WTC11 (cell line): ENCODE measurements around the gene CYP19A1. TPM values are rescaled to one million over a fixed set of nuclear protein-coding genes. Genes with fewer than 3 reads are reported as not detected.

ENCODE experiments used
- ATAC-seq: fragments of 200-7000 bp; cut with Tn5 transposase; 2 replicates; pipeline ENCODE4 v1.10.0; 2021; ENCODE audit warnings: mild to moderate bottlenecking, moderate library complexity
- CTCF ChIA-PET: fragments of 300-600 bp; sonication (Branson Sonifier 250); formaldehyde crosslinking; loops from one replicate; lab custom pipeline; 2021; ENCODE audit warnings: antibody characterized with exemption; lab: Charles Lee
- POLR2A ChIA-PET: fragments of 350-600 bp; sonication (Branson Sonifier 250); formaldehyde crosslinking; loops from one replicate; lab custom pipeline; 2021; ENCODE audit warnings: antibody characterized with exemption; lab: Charles Lee
- DNase-seq: peaks from one replicate; pipeline ENCODE4 v3.0.0; 2021; ENCODE audit warnings: low spot score
- H3K27ac Mint-ChIP-seq: 2 replicates; pipeline ENCODE4 v1.8.0; 2021; ENCODE audit warnings: mixed read lengths
- H3K27me3 Mint-ChIP-seq: 2 replicates; pipeline ENCODE4 v1.8.0; 2021; ENCODE audit warnings: low read depth, mild to moderate bottlenecking, moderate library complexity, mixed read lengths
- H3K36me3 Mint-ChIP-seq: 2 replicates; pipeline ENCODE4 v1.8.0; 2021; ENCODE audit warnings: mixed read lengths
- H3K4me1 Mint-ChIP-seq: 2 replicates; pipeline ENCODE4 v1.8.0; 2022; ENCODE audit warnings: mixed read lengths
- H3K4me3 Mint-ChIP-seq: 2 replicates; pipeline ENCODE4 v1.8.0; 2021; ENCODE audit warnings: mild to moderate bottlenecking, moderate library complexity, mixed read lengths
- H3K9me3 Mint-ChIP-seq: 2 replicates; pipeline ENCODE4 v1.8.0; 2021; ENCODE audit warnings: mixed read lengths
- FOXJ3 ChIP-seq: sonication (generic); formaldehyde crosslinking; IDR thresholded peaks from 2 replicates; pipeline ENCODE4 v1.9.0; 2021; ENCODE audit warnings: missing genetic modification reagents, mild to moderate bottlenecking, borderline replicate concordance
- FOXK1 ChIP-seq: sonication (generic); formaldehyde crosslinking; IDR thresholded peaks from 2 replicates; pipeline ENCODE4 v1.8.0; 2022; ENCODE audit warnings: mild to moderate bottlenecking, moderate library complexity, missing genetic modification reagents
- GTF2I ChIP-seq: fragments of 250-450 bp; sonication (Bioruptor Pico); conservative IDR thresholded peaks from 2 replicates; pipeline ENCODE4 v1.4.0; 2021; ENCODE audit warnings: mild to moderate bottlenecking
- MXD4 ChIP-seq: fragments of 250-450 bp; sonication (Bioruptor Pico); IDR thresholded peaks from 2 replicates; pipeline ENCODE4 v1.8.0; 2021; ENCODE audit warnings: mild to moderate bottlenecking, moderate library complexity, borderline replicate concordance
- MYBL2 ChIP-seq: sonication (generic); formaldehyde crosslinking; IDR thresholded peaks from 2 replicates; pipeline ENCODE4 v1.8.1; 2023; ENCODE audit warnings: mild to moderate bottlenecking, moderate library complexity, missing genetic modification reagents
- NR3C1 ChIP-seq: sonication (generic); formaldehyde crosslinking; conservative IDR thresholded peaks from 2 replicates; pipeline ENCODE4 v1.8.1; 2023; ENCODE audit warnings: low read depth, mild to moderate bottlenecking, missing genetic modification reagents
- SMAD3 ChIP-seq: sonication (generic); formaldehyde crosslinking; IDR thresholded peaks from 2 replicates; pipeline ENCODE4 v1.8.0; 2022; ENCODE audit warnings: missing genetic modification reagents, mild to moderate bottlenecking, borderline replicate concordance
- ZNF121 ChIP-seq: sonication (generic); formaldehyde crosslinking; IDR thresholded peaks from 2 replicates; pipeline ENCODE4 v1.8.0; 2023; ENCODE audit warnings: missing genetic modification reagents
- total RNA-seq: library from RNA; stranded (reverse); gene quantifications from 3 replicates; pipeline ENCODE4 v1.2.3, GENCODE V29; 2021
- TF ChIP-seq, protein P1 (sequence below): sonication (generic); formaldehyde crosslinking; IDR thresholded peaks from 2 replicates; pipeline ENCODE4 v1.8.0; 2022; ENCODE audit warnings: mild to moderate bottlenecking, missing genetic modification reagents
- TF ChIP-seq, protein P2 (sequence below): fragments of 250-450 bp; sonication (Bioruptor Pico); IDR thresholded peaks from 2 replicates; pipeline ENCODE4 v1.9.0; 2021; ENCODE audit warnings: mild to moderate bottlenecking
- TF ChIP-seq, protein P3 (sequence below): sonication (generic); formaldehyde crosslinking; IDR thresholded peaks from 2 replicates; pipeline ENCODE4 v1.8.0; 2022; ENCODE audit warnings: missing genetic modification reagents
- TF ChIP-seq, protein P4 (sequence below): fragments of 250-450 bp; sonication (Bioruptor Pico); conservative IDR thresholded peaks from 2 replicates; pipeline ENCODE4 v1.9.0; 2021; ENCODE audit warnings: mild to moderate bottlenecking
- TF ChIP-seq, protein P5 (sequence below): sonication (generic); formaldehyde crosslinking; conservative IDR thresholded peaks from 2 replicates; pipeline ENCODE4 v1.8.1; 2023; ENCODE audit warnings: mild to moderate bottlenecking, low read depth, missing genetic modification reagents, moderate library complexity
- TF ChIP-seq, protein P6 (sequence below): sonication (generic); formaldehyde crosslinking; IDR thresholded peaks from 2 replicates; pipeline ENCODE4 v1.8.1; 2023; ENCODE audit warnings: mild to moderate bottlenecking, missing genetic modification reagents, moderate library complexity
- TF ChIP-seq, protein P7 (sequence below): sonication (generic); formaldehyde crosslinking; IDR thresholded peaks from 2 replicates; pipeline ENCODE4 v1.8.1; 2023; ENCODE audit warnings: mild to moderate bottlenecking, missing genetic modification reagents, borderline replicate concordance

The CYP19A1 gene
- total RNA-seq, 1 experiment from 2014 or later = not detected

DNA sequence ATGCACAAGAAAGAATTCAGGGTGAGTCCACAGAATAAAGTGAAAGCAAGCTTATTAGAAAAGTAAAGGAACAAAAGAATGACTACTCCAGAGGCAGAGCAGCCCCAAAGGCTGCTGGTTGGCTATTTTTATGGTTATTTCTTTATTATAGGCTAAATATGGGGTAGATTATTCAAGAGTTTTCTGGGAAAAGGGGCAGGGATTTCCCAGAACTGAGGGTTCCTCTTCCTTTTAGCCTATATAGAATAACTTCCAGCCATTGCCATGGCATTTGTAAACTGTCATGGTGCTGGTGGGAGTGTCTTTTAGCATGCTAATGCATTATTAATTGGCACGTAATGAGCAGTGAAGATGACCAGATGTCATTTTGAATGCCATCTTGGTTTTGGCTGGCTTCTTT, 16.7 kb upstream of the CYP19A1 start:
- no peaks in the 10 kb centered on the region for H3K36me3 Mint-ChIP-seq

DNA sequence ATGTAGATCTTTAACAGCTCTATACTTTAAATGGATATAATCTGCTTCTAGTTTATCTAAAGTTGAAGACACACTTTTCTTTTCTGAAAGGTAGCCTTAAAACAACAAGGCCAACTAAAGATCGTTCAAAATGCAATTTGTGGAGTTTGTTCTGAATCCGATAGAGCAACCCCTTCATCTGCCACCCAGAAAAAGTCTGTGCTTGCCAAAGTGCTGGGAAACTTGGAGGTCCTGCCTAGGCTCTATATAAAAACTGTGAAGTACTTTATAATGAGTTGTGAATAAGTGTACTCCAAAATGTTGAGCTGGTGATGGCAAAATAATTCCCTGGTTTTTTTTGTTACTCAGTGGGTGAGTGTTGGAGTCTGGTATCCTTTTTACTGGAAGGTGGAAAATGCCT, 15.6 kb upstream of the CYP19A1 start:
- ATAC-seq (no peak), DNase-seq (no peak)
- peaks cover 4% of the 10 kb centered on the region; the same call in 1 of the 2 replicates for H3K4me1 Mint-ChIP-seq
- H3K27ac Mint-ChIP-seq = no peak overlapping the region
- POLR2A ChIA-PET = no interaction called here
- H3K4me3 Mint-ChIP-seq = no peak overlapping the region
- no peaks in the 10 kb centered on the region for H3K9me3 Mint-ChIP-seq
- H3K27me3 Mint-ChIP-seq = no peaks in the 10 kb centered on the region; the same call in 1 of the 2 replicates
- CTCF ChIA-PET = interaction anchor here (1.8 kb wide), 1 partner anchor 72 kb away, joined by 5 read pairs; no protein-coding TSS in a partner anchor
- H3K36me3 Mint-ChIP-seq = no peaks in the 10 kb centered on the region
- no peak for TF ChIP-seq SMAD3
- TF ChIP-seq, protein P1, sequence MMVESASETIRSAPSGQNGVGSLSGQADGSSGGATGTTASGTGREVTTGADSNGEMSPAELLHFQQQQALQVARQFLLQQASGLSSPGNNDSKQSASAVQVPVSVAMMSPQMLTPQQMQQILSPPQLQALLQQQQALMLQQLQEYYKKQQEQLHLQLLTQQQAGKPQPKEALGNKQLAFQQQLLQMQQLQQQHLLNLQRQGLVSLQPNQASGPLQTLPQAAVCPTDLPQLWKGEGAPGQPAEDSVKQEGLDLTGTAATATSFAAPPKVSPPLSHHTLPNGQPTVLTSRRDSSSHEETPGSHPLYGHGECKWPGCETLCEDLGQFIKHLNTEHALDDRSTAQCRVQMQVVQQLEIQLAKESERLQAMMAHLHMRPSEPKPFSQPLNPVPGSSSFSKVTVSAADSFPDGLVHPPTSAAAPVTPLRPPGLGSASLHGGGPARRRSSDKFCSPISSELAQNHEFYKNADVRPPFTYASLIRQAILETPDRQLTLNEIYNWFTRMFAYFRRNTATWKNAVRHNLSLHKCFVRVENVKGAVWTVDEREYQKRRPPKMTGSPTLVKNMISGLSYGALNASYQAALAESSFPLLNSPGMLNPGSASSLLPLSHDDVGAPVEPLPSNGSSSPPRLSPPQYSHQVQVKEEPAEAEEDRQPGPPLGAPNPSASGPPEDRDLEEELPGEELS (CRISPR knock-in tag) = no peak
- TF ChIP-seq, protein P2, sequence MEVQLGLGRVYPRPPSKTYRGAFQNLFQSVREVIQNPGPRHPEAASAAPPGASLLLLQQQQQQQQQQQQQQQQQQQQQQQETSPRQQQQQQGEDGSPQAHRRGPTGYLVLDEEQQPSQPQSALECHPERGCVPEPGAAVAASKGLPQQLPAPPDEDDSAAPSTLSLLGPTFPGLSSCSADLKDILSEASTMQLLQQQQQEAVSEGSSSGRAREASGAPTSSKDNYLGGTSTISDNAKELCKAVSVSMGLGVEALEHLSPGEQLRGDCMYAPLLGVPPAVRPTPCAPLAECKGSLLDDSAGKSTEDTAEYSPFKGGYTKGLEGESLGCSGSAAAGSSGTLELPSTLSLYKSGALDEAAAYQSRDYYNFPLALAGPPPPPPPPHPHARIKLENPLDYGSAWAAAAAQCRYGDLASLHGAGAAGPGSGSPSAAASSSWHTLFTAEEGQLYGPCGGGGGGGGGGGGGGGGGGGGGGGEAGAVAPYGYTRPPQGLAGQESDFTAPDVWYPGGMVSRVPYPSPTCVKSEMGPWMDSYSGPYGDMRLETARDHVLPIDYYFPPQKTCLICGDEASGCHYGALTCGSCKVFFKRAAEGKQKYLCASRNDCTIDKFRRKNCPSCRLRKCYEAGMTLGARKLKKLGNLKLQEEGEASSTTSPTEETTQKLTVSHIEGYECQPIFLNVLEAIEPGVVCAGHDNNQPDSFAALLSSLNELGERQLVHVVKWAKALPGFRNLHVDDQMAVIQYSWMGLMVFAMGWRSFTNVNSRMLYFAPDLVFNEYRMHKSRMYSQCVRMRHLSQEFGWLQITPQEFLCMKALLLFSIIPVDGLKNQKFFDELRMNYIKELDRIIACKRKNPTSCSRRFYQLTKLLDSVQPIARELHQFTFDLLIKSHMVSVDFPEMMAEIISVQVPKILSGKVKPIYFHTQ = no peak
- TF ChIP-seq MYBL2 (CRISPR knock-in tag) = no peak
- TF ChIP-seq, protein P3, sequence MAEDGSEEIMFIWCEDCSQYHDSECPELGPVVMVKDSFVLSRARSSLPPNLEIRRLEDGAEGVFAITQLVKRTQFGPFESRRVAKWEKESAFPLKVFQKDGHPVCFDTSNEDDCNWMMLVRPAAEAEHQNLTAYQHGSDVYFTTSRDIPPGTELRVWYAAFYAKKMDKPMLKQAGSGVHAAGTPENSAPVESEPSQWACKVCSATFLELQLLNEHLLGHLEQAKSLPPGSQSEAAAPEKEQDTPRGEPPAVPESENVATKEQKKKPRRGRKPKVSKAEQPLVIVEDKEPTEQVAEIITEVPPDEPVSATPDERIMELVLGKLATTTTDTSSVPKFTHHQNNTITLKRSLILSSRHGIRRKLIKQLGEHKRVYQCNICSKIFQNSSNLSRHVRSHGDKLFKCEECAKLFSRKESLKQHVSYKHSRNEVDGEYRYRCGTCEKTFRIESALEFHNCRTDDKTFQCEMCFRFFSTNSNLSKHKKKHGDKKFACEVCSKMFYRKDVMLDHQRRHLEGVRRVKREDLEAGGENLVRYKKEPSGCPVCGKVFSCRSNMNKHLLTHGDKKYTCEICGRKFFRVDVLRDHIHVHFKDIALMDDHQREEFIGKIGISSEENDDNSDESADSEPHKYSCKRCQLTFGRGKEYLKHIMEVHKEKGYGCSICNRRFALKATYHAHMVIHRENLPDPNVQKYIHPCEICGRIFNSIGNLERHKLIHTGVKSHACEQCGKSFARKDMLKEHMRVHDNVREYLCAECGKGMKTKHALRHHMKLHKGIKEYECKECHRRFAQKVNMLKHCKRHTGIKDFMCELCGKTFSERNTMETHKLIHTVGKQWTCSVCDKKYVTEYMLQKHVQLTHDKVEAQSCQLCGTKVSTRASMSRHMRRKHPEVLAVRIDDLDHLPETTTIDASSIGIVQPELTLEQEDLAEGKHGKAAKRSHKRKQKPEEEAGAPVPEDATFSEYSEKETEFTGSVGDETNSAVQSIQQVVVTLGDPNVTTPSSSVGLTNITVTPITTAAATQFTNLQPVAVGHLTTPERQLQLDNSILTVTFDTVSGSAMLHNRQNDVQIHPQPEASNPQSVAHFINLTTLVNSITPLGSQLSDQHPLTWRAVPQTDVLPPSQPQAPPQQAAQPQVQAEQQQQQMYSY (CRISPR knock-in tag) = no peak
- no peak for TF ChIP-seq ZNF121
- TF ChIP-seq, protein P4, sequence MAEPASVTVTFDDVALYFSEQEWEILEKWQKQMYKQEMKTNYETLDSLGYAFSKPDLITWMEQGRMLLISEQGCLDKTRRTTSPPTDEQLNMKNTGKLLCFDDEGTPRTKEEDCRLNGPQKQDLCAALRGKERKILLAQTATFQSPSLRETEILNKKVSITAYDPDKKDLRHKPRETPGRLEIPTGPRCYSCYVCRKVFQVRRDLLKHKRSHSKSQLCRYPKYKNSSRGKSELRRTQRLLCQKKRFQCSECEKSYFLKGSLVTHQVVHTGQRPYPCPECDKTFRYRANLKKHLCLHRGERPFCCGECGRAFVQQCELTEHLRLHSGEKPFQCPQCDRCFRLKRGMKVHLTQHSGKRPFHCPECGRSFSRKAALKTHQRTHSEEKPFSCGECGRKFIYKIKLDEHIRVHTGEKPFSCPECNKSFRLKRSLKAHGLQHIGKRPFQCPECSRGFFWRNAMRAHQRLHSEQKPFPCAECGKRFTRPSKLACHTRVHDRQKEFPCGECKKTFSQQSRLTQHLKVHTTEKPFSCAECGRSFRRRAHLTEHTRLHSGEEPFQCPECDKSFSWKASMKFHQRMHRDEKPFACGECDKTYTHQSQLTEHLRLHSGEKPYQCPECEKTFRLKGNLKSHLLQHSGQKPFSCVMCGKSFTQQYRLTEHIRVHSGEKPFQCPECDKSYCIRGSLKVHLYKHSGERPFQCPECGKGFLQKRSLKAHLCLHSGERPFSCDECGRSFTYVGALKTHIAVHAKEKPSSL (CRISPR knock-in tag) = no peak
- no peak for TF ChIP-seq FOXK1 (CRISPR knock-in tag)
- TF ChIP-seq, protein P5, sequence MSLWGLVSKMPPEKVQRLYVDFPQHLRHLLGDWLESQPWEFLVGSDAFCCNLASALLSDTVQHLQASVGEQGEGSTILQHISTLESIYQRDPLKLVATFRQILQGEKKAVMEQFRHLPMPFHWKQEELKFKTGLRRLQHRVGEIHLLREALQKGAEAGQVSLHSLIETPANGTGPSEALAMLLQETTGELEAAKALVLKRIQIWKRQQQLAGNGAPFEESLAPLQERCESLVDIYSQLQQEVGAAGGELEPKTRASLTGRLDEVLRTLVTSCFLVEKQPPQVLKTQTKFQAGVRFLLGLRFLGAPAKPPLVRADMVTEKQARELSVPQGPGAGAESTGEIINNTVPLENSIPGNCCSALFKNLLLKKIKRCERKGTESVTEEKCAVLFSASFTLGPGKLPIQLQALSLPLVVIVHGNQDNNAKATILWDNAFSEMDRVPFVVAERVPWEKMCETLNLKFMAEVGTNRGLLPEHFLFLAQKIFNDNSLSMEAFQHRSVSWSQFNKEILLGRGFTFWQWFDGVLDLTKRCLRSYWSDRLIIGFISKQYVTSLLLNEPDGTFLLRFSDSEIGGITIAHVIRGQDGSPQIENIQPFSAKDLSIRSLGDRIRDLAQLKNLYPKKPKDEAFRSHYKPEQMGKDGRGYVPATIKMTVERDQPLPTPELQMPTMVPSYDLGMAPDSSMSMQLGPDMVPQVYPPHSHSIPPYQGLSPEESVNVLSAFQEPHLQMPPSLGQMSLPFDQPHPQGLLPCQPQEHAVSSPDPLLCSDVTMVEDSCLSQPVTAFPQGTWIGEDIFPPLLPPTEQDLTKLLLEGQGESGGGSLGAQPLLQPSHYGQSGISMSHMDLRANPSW = no peak
- TF ChIP-seq FOXJ3 (CRISPR knock-in tag) = no peak

More for the DNA sequence above, 16.7 kb upstream of the CYP19A1 start:
- H3K27ac Mint-ChIP-seq = no peak overlapping the region
- DNase-seq (no peak), ATAC-seq (no peak)
- H3K4me1 Mint-ChIP-seq = peaks cover 4% of the 10 kb centered on the region; the same call in 1 of the 2 replicates
- TF ChIP-seq GTF2I (CRISPR knock-in tag) (no peak), MXD4 (CRISPR knock-in tag) (no peak), NR3C1 (CRISPR knock-in tag) (no peak)
- TF ChIP-seq, protein P6, sequence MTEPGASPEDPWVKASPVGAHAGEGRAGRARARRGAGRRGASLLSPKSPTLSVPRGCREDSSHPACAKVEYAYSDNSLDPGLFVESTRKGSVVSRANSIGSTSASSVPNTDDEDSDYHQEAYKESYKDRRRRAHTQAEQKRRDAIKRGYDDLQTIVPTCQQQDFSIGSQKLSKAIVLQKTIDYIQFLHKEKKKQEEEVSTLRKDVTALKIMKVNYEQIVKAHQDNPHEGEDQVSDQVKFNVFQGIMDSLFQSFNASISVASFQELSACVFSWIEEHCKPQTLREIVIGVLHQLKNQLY (CRISPR knock-in tag) = no peak
- TF ChIP-seq, protein P7, sequence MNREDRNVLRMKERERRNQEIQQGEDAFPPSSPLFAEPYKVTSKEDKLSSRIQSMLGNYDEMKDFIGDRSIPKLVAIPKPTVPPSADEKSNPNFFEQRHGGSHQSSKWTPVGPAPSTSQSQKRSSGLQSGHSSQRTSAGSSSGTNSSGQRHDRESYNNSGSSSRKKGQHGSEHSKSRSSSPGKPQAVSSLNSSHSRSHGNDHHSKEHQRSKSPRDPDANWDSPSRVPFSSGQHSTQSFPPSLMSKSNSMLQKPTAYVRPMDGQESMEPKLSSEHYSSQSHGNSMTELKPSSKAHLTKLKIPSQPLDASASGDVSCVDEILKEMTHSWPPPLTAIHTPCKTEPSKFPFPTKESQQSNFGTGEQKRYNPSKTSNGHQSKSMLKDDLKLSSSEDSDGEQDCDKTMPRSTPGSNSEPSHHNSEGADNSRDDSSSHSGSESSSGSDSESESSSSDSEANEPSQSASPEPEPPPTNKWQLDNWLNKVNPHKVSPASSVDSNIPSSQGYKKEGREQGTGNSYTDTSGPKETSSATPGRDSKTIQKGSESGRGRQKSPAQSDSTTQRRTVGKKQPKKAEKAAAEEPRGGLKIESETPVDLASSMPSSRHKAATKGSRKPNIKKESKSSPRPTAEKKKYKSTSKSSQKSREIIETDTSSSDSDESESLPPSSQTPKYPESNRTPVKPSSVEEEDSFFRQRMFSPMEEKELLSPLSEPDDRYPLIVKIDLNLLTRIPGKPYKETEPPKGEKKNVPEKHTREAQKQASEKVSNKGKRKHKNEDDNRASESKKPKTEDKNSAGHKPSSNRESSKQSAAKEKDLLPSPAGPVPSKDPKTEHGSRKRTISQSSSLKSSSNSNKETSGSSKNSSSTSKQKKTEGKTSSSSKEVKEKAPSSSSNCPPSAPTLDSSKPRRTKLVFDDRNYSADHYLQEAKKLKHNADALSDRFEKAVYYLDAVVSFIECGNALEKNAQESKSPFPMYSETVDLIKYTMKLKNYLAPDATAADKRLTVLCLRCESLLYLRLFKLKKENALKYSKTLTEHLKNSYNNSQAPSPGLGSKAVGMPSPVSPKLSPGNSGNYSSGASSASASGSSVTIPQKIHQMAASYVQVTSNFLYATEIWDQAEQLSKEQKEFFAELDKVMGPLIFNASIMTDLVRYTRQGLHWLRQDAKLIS = no peak
- ChIA-PET CTCF (no interaction called here), POLR2A (no interaction called here)
- H3K4me3 Mint-ChIP-seq = no peak overlapping the region
- no peaks in the 10 kb centered on the region; the same call in 1 of the 2 replicates for H3K27me3 Mint-ChIP-seq
- H3K9me3 Mint-ChIP-seq = no peaks in the 10 kb centered on the region
